Measurements from ENCODE around the gene LRRN2. TPM values are rescaled to one million over a fixed set of nuclear protein-coding genes. Genes with fewer than 3 reads are reported as not detected.

The LRRN2 gene
- total RNA-seq, 1 experiment from 2014 or later = 5.3 TPM

- CTCF ChIA-PET = interaction anchor here (1.4 to 1.8 kb wide), 4 partner anchors 11 to 138 kb away, joined by 4 to 6 read pairs (median 5); no protein-coding TSS in a partner anchor
- DNase-seq (ENCODE audit: low spot score) (no peak), ATAC-seq (no peak)
- Mint-ChIP-seq H3K27ac (no peak overlapping the region), H3K36me3 (no peaks in the 10 kb centered on the region), H3K4me1 (peaks cover 33% of the 10 kb centered on the region), H3K9me3 (no peaks in the 10 kb centered on the region), H3K27me3 (ENCODE audit: low read depth) (peaks cover 81% of the 10 kb centered on the region), H3K4me3 (no peak overlapping the region)
- POLR2A ChIA-PET = interaction anchor here (0.6 kb wide), 1 partner anchor 164 kb away, joined by 3 read pairs; no protein-coding TSS in a partner anchor
- TF ChIP-seq ZNF512 (CRISPR knock-in tag; IDR thresholded peaks at IDR 0.05; ENCODE audit: borderline replicate concordance) = no peak
- TF ChIP-seq USF1 (CRISPR knock-in tag; IDR thresholded peaks at IDR 0.05) = no peak
- TF ChIP-seq, protein P1, sequence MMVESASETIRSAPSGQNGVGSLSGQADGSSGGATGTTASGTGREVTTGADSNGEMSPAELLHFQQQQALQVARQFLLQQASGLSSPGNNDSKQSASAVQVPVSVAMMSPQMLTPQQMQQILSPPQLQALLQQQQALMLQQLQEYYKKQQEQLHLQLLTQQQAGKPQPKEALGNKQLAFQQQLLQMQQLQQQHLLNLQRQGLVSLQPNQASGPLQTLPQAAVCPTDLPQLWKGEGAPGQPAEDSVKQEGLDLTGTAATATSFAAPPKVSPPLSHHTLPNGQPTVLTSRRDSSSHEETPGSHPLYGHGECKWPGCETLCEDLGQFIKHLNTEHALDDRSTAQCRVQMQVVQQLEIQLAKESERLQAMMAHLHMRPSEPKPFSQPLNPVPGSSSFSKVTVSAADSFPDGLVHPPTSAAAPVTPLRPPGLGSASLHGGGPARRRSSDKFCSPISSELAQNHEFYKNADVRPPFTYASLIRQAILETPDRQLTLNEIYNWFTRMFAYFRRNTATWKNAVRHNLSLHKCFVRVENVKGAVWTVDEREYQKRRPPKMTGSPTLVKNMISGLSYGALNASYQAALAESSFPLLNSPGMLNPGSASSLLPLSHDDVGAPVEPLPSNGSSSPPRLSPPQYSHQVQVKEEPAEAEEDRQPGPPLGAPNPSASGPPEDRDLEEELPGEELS (CRISPR knock-in tag; IDR thresholded peaks at IDR 0.05) = no peak
- TF ChIP-seq RELA (CRISPR knock-in tag; IDR thresholded peaks at IDR 0.05; ENCODE audit: borderline replicate concordance) = no peak
- TF ChIP-seq, protein P2, sequence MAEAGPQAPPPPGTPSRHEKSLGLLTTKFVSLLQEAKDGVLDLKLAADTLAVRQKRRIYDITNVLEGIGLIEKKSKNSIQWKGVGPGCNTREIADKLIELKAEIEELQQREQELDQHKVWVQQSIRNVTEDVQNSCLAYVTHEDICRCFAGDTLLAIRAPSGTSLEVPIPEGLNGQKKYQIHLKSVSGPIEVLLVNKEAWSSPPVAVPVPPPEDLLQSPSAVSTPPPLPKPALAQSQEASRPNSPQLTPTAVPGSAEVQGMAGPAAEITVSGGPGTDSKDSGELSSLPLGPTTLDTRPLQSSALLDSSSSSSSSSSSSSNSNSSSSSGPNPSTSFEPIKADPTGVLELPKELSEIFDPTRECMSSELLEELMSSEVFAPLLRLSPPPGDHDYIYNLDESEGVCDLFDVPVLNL (CRISPR knock-in tag; IDR thresholded peaks at IDR 0.05; ENCODE audit: borderline replicate concordance, low read depth) = no peak
- no peak for TF ChIP-seq GRHL2 (CRISPR knock-in tag; IDR thresholded peaks at IDR 0.05; ENCODE audit: insufficient replicate concordance, severe bottlenecking)
- TF ChIP-seq GTF2I (CRISPR knock-in tag; conservative IDR thresholded peaks at IDR 0.05) = no peak
- TF ChIP-seq ZNF263 (CRISPR knock-in tag; IDR thresholded peaks at IDR 0.05; ENCODE audit: low read depth) = no peak
- TF ChIP-seq, protein P3, sequence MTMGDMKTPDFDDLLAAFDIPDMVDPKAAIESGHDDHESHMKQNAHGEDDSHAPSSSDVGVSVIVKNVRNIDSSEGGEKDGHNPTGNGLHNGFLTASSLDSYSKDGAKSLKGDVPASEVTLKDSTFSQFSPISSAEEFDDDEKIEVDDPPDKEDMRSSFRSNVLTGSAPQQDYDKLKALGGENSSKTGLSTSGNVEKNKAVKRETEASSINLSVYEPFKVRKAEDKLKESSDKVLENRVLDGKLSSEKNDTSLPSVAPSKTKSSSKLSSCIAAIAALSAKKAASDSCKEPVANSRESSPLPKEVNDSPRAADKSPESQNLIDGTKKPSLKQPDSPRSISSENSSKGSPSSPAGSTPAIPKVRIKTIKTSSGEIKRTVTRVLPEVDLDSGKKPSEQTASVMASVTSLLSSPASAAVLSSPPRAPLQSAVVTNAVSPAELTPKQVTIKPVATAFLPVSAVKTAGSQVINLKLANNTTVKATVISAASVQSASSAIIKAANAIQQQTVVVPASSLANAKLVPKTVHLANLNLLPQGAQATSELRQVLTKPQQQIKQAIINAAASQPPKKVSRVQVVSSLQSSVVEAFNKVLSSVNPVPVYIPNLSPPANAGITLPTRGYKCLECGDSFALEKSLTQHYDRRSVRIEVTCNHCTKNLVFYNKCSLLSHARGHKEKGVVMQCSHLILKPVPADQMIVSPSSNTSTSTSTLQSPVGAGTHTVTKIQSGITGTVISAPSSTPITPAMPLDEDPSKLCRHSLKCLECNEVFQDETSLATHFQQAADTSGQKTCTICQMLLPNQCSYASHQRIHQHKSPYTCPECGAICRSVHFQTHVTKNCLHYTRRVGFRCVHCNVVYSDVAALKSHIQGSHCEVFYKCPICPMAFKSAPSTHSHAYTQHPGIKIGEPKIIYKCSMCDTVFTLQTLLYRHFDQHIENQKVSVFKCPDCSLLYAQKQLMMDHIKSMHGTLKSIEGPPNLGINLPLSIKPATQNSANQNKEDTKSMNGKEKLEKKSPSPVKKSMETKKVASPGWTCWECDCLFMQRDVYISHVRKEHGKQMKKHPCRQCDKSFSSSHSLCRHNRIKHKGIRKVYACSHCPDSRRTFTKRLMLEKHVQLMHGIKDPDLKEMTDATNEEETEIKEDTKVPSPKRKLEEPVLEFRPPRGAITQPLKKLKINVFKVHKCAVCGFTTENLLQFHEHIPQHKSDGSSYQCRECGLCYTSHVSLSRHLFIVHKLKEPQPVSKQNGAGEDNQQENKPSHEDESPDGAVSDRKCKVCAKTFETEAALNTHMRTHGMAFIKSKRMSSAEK (CRISPR knock-in tag; IDR thresholded peaks at IDR 0.05; ENCODE audit: borderline replicate concordance) = no peak
- TF ChIP-seq CREM (CRISPR knock-in tag; IDR thresholded peaks at IDR 0.05) = no peak
- TF ChIP-seq ZNF232 (CRISPR knock-in tag; IDR thresholded peaks at IDR 0.05) = no peak
- no peak for TF ChIP-seq CDX4 (CRISPR knock-in tag; IDR thresholded peaks at IDR 0.05; ENCODE audit: borderline replicate concordance)
- no peak for TF ChIP-seq NR1H2 (CRISPR knock-in tag; IDR thresholded peaks at IDR 0.05)
These were observed 18.5 kb upstream of the LRRN2 start for GRCh38 chr1:204703826-204704612.

Measured in WTC11 (cell line).